Liver (tissue), 9 donors: ENCODE results near the gene ALPP. TPM values are rescaled to one million over a fixed set of nuclear protein-coding genes. Genes with fewer than 3 reads are reported as not detected.

Experiments
- DNase-seq: peaks from one replicate; pipeline ENCODE4 v3.0.0-alpha.2; 2017; ENCODE audit warnings: low spot score
- H3K27ac ChIP-seq, 2 donors: one replicate each; pipeline ENCODE4 v1.7.0; 2013; ENCODE audit warnings: inconsistent platforms in 2 of 2, low read length in 2 of 2, control low read depth in 1 of 2, low read depth in 1 of 2, mild to moderate bottlenecking in 1 of 2
- H3K27me3 ChIP-seq, 4 donors: one replicate each; pipeline versions ENCODE4 v1.6.1 to v1.7.0; 2013; ENCODE audit warnings: low read length in 3 of 4, inconsistent platforms in 1 of 4, mild to moderate bottlenecking in 1 of 4, moderate library complexity in 1 of 4; ENCODE audit not compliant: control insufficient read depth in 4 of 4, insufficient read depth in 4 of 4
- H3K36me3 ChIP-seq, 4 donors: one replicate each; pipeline versions ENCODE4 v1.6.1 to v1.7.0; 2013; ENCODE audit warnings: low read length in 3 of 4, mild to moderate bottlenecking in 3 of 4, low read depth in 1 of 4, moderate library complexity in 1 of 4; ENCODE audit not compliant: control insufficient read depth in 4 of 4, insufficient read depth in 3 of 4
- H3K4me1 ChIP-seq, 4 donors: one replicate each; pipeline versions ENCODE4 v1.6.1 to v1.7.0; 2013; ENCODE audit warnings: low read length in 3 of 4, mild to moderate bottlenecking in 3 of 4, moderate library complexity in 1 of 4; ENCODE audit not compliant: control insufficient read depth in 4 of 4, insufficient read depth in 4 of 4
- H3K4me3 ChIP-seq, 3 donors: one replicate each; pipeline versions ENCODE4 v1.6.1 to v1.7.0; 2013; ENCODE audit warnings: low read length in 3 of 3, control low read depth in 1 of 3, low read depth in 1 of 3, mild to moderate bottlenecking in 1 of 3
- H3K9ac ChIP-seq, 2 donors: one replicate each; pipeline ENCODE4 v1.7.0; 2013; ENCODE audit warnings: low read length in 2 of 2, mild to moderate bottlenecking in 2 of 2, moderate library complexity in 2 of 2, control low read depth in 1 of 2, low read depth in 1 of 2
- H3K9me3 ChIP-seq, 4 donors: one replicate each; pipeline versions ENCODE4 v1.6.1 to v1.7.0; 2013; ENCODE audit warnings: low read length in 3 of 4; ENCODE audit not compliant: control insufficient read depth in 4 of 4
- ATF3 ChIP-seq: IDR thresholded peaks from 2 replicates; pipeline ENCODE4 v1.6.1; 2016; ENCODE audit warnings: antibody characterized with exemption
- CTCF ChIP-seq: fragments of 150-350 bp; IDR thresholded peaks from 2 replicates; pipeline ENCODE4 v1.5.1; 2017; ENCODE audit warnings: improper control_type of control experiment, low read depth, low read length; ENCODE audit not compliant: missing input control
- EGR1 ChIP-seq, 2 donors: IDR thresholded peaks; 2 replicates each; pipeline ENCODE4 v1.6.1; 2016 to 2018; ENCODE audit warnings: antibody characterized with exemption in 2 of 2, low read depth in 2 of 2
- FOXA1 ChIP-seq: IDR thresholded peaks from 2 replicates; pipeline ENCODE4 v1.6.1; 2016; ENCODE audit warnings: antibody characterized with exemption
- FOXA2 ChIP-seq: IDR thresholded peaks from 2 replicates; pipeline ENCODE4 v1.6.1; 2016; ENCODE audit warnings: antibody characterized with exemption
- GABPA ChIP-seq, 2 donors: IDR thresholded peaks in 1 of 2; conservative IDR thresholded peaks in 1 of 2; 2 replicates each; pipeline ENCODE4 v1.6.1; 2016; ENCODE audit warnings: antibody characterized with exemption in 2 of 2, mild to moderate bottlenecking in 1 of 2, moderate library complexity in 1 of 2
- HNF4A ChIP-seq, 2 donors: conservative IDR thresholded peaks; 2 replicates each; pipeline ENCODE4 v1.6.1; 2016; ENCODE audit warnings: antibody characterized with exemption in 2 of 2, mild to moderate bottlenecking in 2 of 2
- HNF4G ChIP-seq: IDR thresholded peaks from 2 replicates; pipeline ENCODE4 v1.6.1; 2016; ENCODE audit warnings: antibody characterized with exemption
- JUND ChIP-seq, 2 donors: IDR thresholded peaks; 2 replicates each; pipeline ENCODE4 v1.6.1; 2016; ENCODE audit warnings: antibody characterized with exemption in 2 of 2
- MAX ChIP-seq: IDR thresholded peaks from 2 replicates; pipeline ENCODE4 v1.6.1; 2016; ENCODE audit warnings: antibody characterized with exemption
- NR2F2 ChIP-seq: IDR thresholded peaks from 2 replicates; pipeline ENCODE4 v1.6.1; 2016; ENCODE audit warnings: antibody characterized with exemption
- RAD21 ChIP-seq, 2 donors: IDR thresholded peaks; 2 replicates each; pipeline ENCODE4 v1.6.1; 2016; ENCODE audit warnings: antibody characterized with exemption in 2 of 2, mild to moderate bottlenecking in 2 of 2
- REST ChIP-seq: IDR thresholded peaks from 2 replicates; pipeline ENCODE4 v1.6.1; 2016; ENCODE audit warnings: antibody characterized with exemption, mild to moderate bottlenecking
- RXRA ChIP-seq, 2 donors: IDR thresholded peaks; 2 replicates each; pipeline ENCODE4 v1.6.1; 2017 to 2018; ENCODE audit warnings: antibody characterized with exemption in 2 of 2, mild to moderate bottlenecking in 1 of 2
- SP1 ChIP-seq: IDR thresholded peaks from 2 replicates; pipeline ENCODE4 v1.6.1; 2018; ENCODE audit warnings: antibody characterized with exemption, mild to moderate bottlenecking
- TAF1 ChIP-seq: conservative IDR thresholded peaks from 2 replicates; pipeline ENCODE4 v1.6.1; 2016; ENCODE audit warnings: antibody characterized with exemption, mild to moderate bottlenecking
- YY1 ChIP-seq: IDR thresholded peaks from 2 replicates; pipeline ENCODE4 v1.6.1; 2016; ENCODE audit warnings: antibody characterized with exemption, mild to moderate bottlenecking
- ZBTB33 ChIP-seq: IDR thresholded peaks from 2 replicates; pipeline ENCODE4 v1.6.1; 2016; ENCODE audit warnings: antibody characterized with exemption
- WGBS: extraction: QIAGEN DNeasy Blood & Tissue Kit; methylation state at CpG from one replicate; pipeline ENCODE4 v1.1.7; 2013; 5-methylcytosine and 5-hydroxymethylcytosine counted together
- polyA plus RNA-seq, 2 donors: library from polyadenylated mRNA; stranded (reverse) in 1 of 2; unstranded in 1 of 2; fragments of 200-250 nt in 1 of 2; fragments of >200 nt in 1 of 2; fragmentation: Nextera tagmentation in 1 of 2; extraction: Ambion mirVana in 1 of 2; gene quantifications; one replicate each; pipeline versions ENCODE4 v1.2.1 to v1.2.3, GENCODE V29; 2013 to 2015
- total RNA-seq, 2 donors: library from RNA; depleted of rRNA; stranded (reverse); fragments of >200 nt; gene quantifications; one replicate each; pipeline ENCODE4 v1.2.3, GENCODE V29; 2014
- donor health status: healthy.
- donor health status: healthy.
- donor health status: healthy.
- donor health status: healthy.
- donor health status: healthy.

Gene ALPP
- total and polyA plus RNA-seq, 4 donors = not detected

- peaks cover 0 to 29% (median 18%) of the 10 kb centered on the region in 4 donors for H3K4me1 ChIP-seq
- peak overlapping the region in 1 of 3 donors; percentile 30 for H3K4me3 ChIP-seq
- peaks cover 4 to 16% (median 12%) of the 10 kb centered on the region in 4 donors for H3K27me3 ChIP-seq
- no peak overlapping the region for H3K9ac ChIP-seq
- H3K27ac ChIP-seq = no peak overlapping the region
- H3K9me3 ChIP-seq = peaks cover 3 to 10% (median 5%) of the 10 kb centered on the region in 4 donors
- TF ChIP-seq CTCF (no peak), JUND (IDR thresholded peaks at IDR 0.05) (no peak), RXRA (IDR thresholded peaks at IDR 0.05) (no peak), YY1 (no peak), HNF4G (no peak), TAF1 (no peak), REST (no peak), ATF3 (no peak), GABPA (IDR thresholded peaks at IDR 0.05 in 1 of 2, conservative IDR thresholded peaks at IDR 0.05 in 1 of 2) (no peak), FOXA1 (no peak), EGR1 (IDR thresholded peaks at IDR 0.05; ENCODE audit: low read depth in 2 of 2) (no peak), SP1 (no peak), HNF4A (conservative IDR thresholded peaks at IDR 0.05) (no peak), ZBTB33 (no peak), NR2F2 (no peak), FOXA2 (no peak), RAD21 (IDR thresholded peaks at IDR 0.05) (no peak), MAX (no peak)
- 8% methylated on average over 22 of the region's 22 CpGs for WGBS
- no peaks in the 10 kb centered on the region for H3K36me3 ChIP-seq
- no peak for DNase-seq
Observed at GRCh38 chr2:232420073-232420454, 41.5 kb downstream of the ALPP start.
